CD14-positive monocyte (primary cell): ENCODE measurements around the gene HYAL1. TPM values are rescaled to one million over a fixed set of nuclear protein-coding genes. Genes with fewer than 3 reads are reported as not detected.

Experiments
- DNase-seq, 3 donors: peaks; one replicate each; pipeline ENCODE4 v3.0.0-alpha.2; 2011 to 2022
- H2AFZ ChIP-seq: 2 replicates; pipeline ENCODE4 v1.6.0; 2012; ENCODE audit warnings: mild to moderate bottlenecking, low read depth, low read length, inconsistent platforms; ENCODE audit not compliant: insufficient read depth, poor library complexity, severe bottlenecking
- H3K27ac ChIP-seq, 2 donors: 1 replicate in 1 of 2; 2 replicates in 1 of 2; pipeline ENCODE4 v1.5.1; 2012 to 2013; ENCODE audit warnings: low read length in 2 of 2, control low read depth in 1 of 2, inconsistent platforms in 1 of 2, low read depth in 1 of 2, mild to moderate bottlenecking in 1 of 2
- H3K27me3 ChIP-seq, 2 donors: one replicate each; pipeline versions ENCODE4 v1.6.0 to v1.6.1; 2011 to 2013; ENCODE audit warnings: low read length in 2 of 2; ENCODE audit not compliant: control insufficient read depth in 2 of 2, insufficient read depth in 2 of 2
- H3K36me3 ChIP-seq, 2 donors: replicated peaks in 1 of 2; 1 replicate in 1 of 2; 2 replicates in 1 of 2; pipeline versions ENCODE4 v1.5.1 to v1.6.1; 2012 to 2013; ENCODE audit warnings: low read length in 2 of 2, control low read depth in 1 of 2, inconsistent platforms in 1 of 2, mild to moderate bottlenecking in 1 of 2; ENCODE audit not compliant: insufficient read depth in 2 of 2, control insufficient read depth in 1 of 2
- H3K4me1 ChIP-seq, 2 donors: 1 replicate in 1 of 2; 2 replicates in 1 of 2; pipeline versions ENCODE4 v1.5.1 to v1.6.1; 2012 to 2013; ENCODE audit warnings: low read length in 2 of 2, control low read depth in 1 of 2, inconsistent platforms in 1 of 2, mild to moderate bottlenecking in 1 of 2, moderate library complexity in 1 of 2; ENCODE audit not compliant: insufficient read depth in 2 of 2, control insufficient read depth in 1 of 2
- H3K4me2 ChIP-seq: replicated peaks from 2 replicates; pipeline ENCODE3; 2012; ENCODE audit warnings: low read length, moderate library complexity, mild to moderate bottlenecking; ENCODE audit not compliant: poor library complexity, severe bottlenecking; ENCODE audit errors: extremely low read depth
- H3K4me3 ChIP-seq, 3 experiments: fragments of 200-600 bp in 1 of 3; sonication (generic) in 1 of 3; replicated peaks in 1 of 3; 1 replicate in 2 of 3; 2 replicates in 1 of 3; pipeline ENCODE4 v1.5.1; 2011 to 2013; ENCODE audit warnings: low read length in 3 of 3, mild to moderate bottlenecking in 3 of 3, control low read depth in 2 of 3, low read depth in 2 of 3, inconsistent platforms in 1 of 3, moderate library complexity in 1 of 3
- H3K79me2 ChIP-seq: 2 replicates; pipeline ENCODE4 v1.6.0; 2012; ENCODE audit warnings: mild to moderate bottlenecking, control low read depth, inconsistent platforms, low read length, moderate library complexity; ENCODE audit not compliant: insufficient read depth
- H3K9ac ChIP-seq: 2 replicates; pipeline ENCODE4 v1.6.0; 2017; ENCODE audit warnings: low read length, mild to moderate bottlenecking; ENCODE audit not compliant: insufficient read depth, poor library complexity, severe bottlenecking
- H3K9me3 ChIP-seq, 2 donors: replicated peaks in 1 of 2; 1 replicate in 1 of 2; 2 replicates in 1 of 2; pipeline versions ENCODE4 v1.5.1 to v1.6.1; 2012 to 2013; ENCODE audit warnings: low read length in 2 of 2, control low read depth in 1 of 2; ENCODE audit not compliant: control insufficient read depth in 1 of 2, insufficient read depth in 1 of 2
- H4K20me1 ChIP-seq: 2 replicates; pipeline ENCODE4 v1.6.0; 2012; ENCODE audit warnings: mild to moderate bottlenecking, low read length, control low read depth, moderate library complexity; ENCODE audit not compliant: insufficient read depth
- H3K27ac Mint-ChIP-seq, 7 donors: one replicate each; pipeline ENCODE4 v1.8.0; 2020; ENCODE audit warnings: mild to moderate bottlenecking in 7 of 7, mixed read lengths in 7 of 7, moderate library complexity in 6 of 7, inconsistent platforms in 2 of 7
- H3K27me3 Mint-ChIP-seq, 3 donors: one replicate each; pipeline ENCODE4 v1.8.0; 2021 to 2022; ENCODE audit warnings: low read depth in 3 of 3, mild to moderate bottlenecking in 3 of 3, mixed read lengths in 3 of 3, moderate library complexity in 3 of 3, inconsistent platforms in 1 of 3
- H3K36me3 Mint-ChIP-seq, 2 donors: one replicate each; pipeline ENCODE4 v1.8.0; 2020; ENCODE audit warnings: mixed read lengths in 2 of 2, inconsistent platforms in 1 of 2, mild to moderate bottlenecking in 1 of 2
- H3K4me1 Mint-ChIP-seq: one replicate; pipeline ENCODE4 v1.8.0; 2020; ENCODE audit warnings: mild to moderate bottlenecking, mixed read lengths
- H3K4me3 Mint-ChIP-seq, 2 donors: one replicate each; pipeline ENCODE4 v1.8.0; 2020; ENCODE audit warnings: mild to moderate bottlenecking in 2 of 2, mixed read lengths in 2 of 2, moderate library complexity in 1 of 2
- H3K9me3 Mint-ChIP-seq, 7 donors: one replicate each; pipeline ENCODE4 v1.8.0; 2020 to 2022; ENCODE audit warnings: mixed read lengths in 7 of 7, mild to moderate bottlenecking in 6 of 7, moderate library complexity in 6 of 7, inconsistent platforms in 2 of 7
- WGBS: methylation state at CpG from one replicate; pipeline ENCODE4 v1.1.5; 2013; ENCODE audit warnings: missing lambda C conversion rate; ENCODE audit not compliant: insufficient coverage; 5-methylcytosine and 5-hydroxymethylcytosine counted together
- intact Hi-C, 2 donors: fragments of 100-400 bp; cut with micrococcal nuclease; formaldehyde crosslinking; loops; one replicate each; pipeline versions ENCODE4 v1.15.0 to v1.15.1; 2023
- polyA plus RNA-seq, 3 donors: library from polyadenylated mRNA; depleted of rRNA in 1 of 3; unstranded in 2 of 3; stranded (reverse) in 1 of 3; fragments of 300-500 nt in 2 of 3; fragments of >200 nt in 1 of 3; fragmentation: Illumina TruSeq in 2 of 3; gene quantifications; 1 replicate in 2 of 3; 2 replicates in 1 of 3; pipeline ENCODE4 v1.2.3, GENCODE V29; 2012 to 2021
- TF ChIP-seq, protein P1 (sequence below): fragments of 200-600 bp; IDR thresholded peaks from one replicate; pipeline ENCODE4 v1.8.0; 2022; ENCODE audit warnings: antibody characterized with exemption, mild to moderate bottlenecking

HYAL1 gene
- polyA plus RNA-seq, 3 donors = 0.57 TPM; not detected in 2

DNA sequence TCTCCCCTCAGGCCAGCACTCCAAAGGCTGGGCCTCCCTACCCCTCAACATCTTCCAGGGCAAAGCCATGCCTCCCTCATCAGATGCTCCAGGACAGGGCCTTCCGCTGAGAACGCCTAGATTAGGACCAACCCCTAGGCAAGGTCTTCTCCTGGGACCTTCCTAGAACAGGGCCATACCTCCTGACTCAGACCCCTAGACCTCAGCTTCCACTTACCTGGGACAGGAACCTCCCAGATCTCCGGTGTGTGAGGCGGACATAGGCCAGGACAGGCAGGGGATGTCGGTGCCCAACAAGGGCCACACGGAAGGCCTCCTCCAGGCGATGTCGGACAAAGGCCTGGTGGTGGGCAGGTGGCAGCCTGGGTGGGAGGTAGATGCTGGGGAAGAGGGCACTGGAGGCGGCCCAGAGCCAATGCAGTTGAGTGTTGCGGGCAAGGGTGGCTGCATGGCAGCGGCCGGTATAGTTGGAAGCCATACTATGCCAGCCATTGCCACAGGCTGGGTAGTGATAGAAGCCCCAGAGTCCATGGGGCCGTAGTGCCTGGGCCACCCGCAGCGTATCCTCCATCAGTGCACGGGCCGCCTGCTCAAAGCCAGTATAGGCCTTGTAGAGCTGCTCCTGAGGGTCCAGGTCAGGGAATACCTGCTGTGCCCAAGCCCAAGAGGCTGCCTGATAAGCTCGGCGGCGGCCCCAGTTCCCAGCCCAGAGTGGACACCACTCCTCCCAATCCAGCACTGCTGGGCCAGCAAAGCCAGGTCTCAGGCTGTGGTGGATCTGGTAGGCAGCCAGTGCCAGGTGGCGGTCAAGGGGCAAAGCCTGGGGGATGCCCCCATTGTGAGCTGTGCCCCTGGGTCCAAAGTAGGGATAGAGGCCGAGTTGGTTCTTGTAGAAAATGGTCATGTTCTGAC is 8.6 kb downstream of the HYAL1 start:
- peak in 1 of 3 donors; percentile 5 for DNase-seq
- no peaks in the 10 kb centered on the region for H3K27me3 Mint-ChIP-seq
- WGBS = 97% methylated on average over 22 of the region's 22 CpGs
- Histone ChIP-seq H2AFZ (no peak overlapping the region), H3K4me2 (no peak overlapping the region), H3K4me1 (peaks cover 33 to 43% of the 10 kb centered on the region in 2 donors), H3K9me3 (no peaks in the 10 kb centered on the region), H3K4me3 (no peak overlapping the region), H3K36me3 (peaks cover 5 to 8% of the 10 kb centered on the region in 2 donors), H4K20me1 (no peaks in the 10 kb centered on the region), H3K27ac (no peak overlapping the region), H3K9ac (no peak overlapping the region), H3K27me3 (no peaks in the 10 kb centered on the region), H3K79me2 (peaks cover 41% of the 10 kb centered on the region)
- peak overlapping the region in 1 of 7 donors; percentile 32 for H3K27ac Mint-ChIP-seq
- no peak overlapping the region for H3K4me3 Mint-ChIP-seq
- TF ChIP-seq, protein P1, sequence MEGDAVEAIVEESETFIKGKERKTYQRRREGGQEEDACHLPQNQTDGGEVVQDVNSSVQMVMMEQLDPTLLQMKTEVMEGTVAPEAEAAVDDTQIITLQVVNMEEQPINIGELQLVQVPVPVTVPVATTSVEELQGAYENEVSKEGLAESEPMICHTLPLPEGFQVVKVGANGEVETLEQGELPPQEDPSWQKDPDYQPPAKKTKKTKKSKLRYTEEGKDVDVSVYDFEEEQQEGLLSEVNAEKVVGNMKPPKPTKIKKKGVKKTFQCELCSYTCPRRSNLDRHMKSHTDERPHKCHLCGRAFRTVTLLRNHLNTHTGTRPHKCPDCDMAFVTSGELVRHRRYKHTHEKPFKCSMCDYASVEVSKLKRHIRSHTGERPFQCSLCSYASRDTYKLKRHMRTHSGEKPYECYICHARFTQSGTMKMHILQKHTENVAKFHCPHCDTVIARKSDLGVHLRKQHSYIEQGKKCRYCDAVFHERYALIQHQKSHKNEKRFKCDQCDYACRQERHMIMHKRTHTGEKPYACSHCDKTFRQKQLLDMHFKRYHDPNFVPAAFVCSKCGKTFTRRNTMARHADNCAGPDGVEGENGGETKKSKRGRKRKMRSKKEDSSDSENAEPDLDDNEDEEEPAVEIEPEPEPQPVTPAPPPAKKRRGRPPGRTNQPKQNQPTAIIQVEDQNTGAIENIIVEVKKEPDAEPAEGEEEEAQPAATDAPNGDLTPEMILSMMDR = no peak
- intact Hi-C loops = loop anchor here (5.0 kb wide), 1 partner anchor 43 kb away; no protein-coding TSS in a partner anchor
- peaks cover 3 to 17% of the 10 kb centered on the region in 2 donors for H3K36me3 Mint-ChIP-seq
- peaks cover 33% of the 10 kb centered on the region for H3K4me1 Mint-ChIP-seq
- no peaks in the 10 kb centered on the region for H3K9me3 Mint-ChIP-seq

DNA sequence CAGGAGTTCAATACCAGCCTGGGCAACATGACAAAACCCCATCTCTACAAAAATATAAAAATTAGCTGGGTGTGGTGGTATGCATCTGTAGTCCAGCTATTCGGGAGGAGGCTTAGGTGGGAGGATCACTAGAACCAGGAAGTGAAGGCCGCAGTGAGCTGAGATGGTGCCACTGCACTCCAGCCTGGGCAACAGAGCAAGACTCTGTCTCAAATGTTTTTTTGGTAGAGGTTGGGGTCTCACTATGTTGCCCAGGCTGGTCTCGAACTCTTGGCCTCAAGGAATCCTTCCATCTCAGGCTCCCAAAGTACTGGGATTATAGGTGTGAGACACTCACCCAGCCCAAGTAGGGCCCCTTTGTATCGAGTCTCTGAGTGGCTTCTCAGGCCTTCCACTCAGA is 9.3 kb downstream of the HYAL1 start:
- DNase-seq = peak in 1 of 3 donors; percentile 2
- Mint-ChIP-seq H3K36me3 (peaks cover 8 to 23% of the 10 kb centered on the region in 2 donors), H3K27me3 (no peaks in the 10 kb centered on the region), H3K27ac (no peak overlapping the region), H3K4me3 (no peak overlapping the region), H3K9me3 (no peaks in the 10 kb centered on the region), H3K4me1 (peaks cover 30% of the 10 kb centered on the region)
- H3K9ac ChIP-seq = no peak overlapping the region
- 80% methylated on average over 1 of the region's 4 CpGs for WGBS
- H3K4me2 ChIP-seq = no peak overlapping the region
- no peaks in the 10 kb centered on the region for H4K20me1 ChIP-seq
- no peaks in the 10 kb centered on the region for H3K27me3 ChIP-seq
- no peak overlapping the region for H3K4me3 ChIP-seq
- no peak overlapping the region for H2AFZ ChIP-seq
- H3K36me3 ChIP-seq = peaks cover 12 to 14% of the 10 kb centered on the region in 2 donors
- no peaks in the 10 kb centered on the region for H3K9me3 ChIP-seq
- TF ChIP-seq, protein P1 = no peak
- H3K79me2 ChIP-seq = peaks cover 41% of the 10 kb centered on the region
- H3K27ac ChIP-seq = no peak overlapping the region
- H3K4me1 ChIP-seq = peaks cover 31 to 41% of the 10 kb centered on the region in 2 donors
- intact Hi-C loops = no loop called here
